Measurements from ENCODE around the gene SH3BGRL2.

- no peak for TF ChIP-seq EZH2 (IDR thresholded peaks at IDR 0.05)
- no peak for TF ChIP-seq POLR2AphosphoS5 (IDR thresholded peaks at IDR 0.05; ENCODE audit: borderline replicate concordance, low read depth, low read length)
- no peak for TF ChIP-seq FOXP2 (optimal IDR thresholded peaks at IDR 0.05; ENCODE audit: control extremely low read depth, extremely low read length, insufficient read depth)
Measured at GRCh38 chr6:79584332-79584731, 46.8 kb upstream of the SH3BGRL2 start.

All from SK-N-MC (cell line).